Adrenal gland (tissue), 12 donors: ENCODE results near the gene ALG12. TPM values are rescaled to one million over a fixed set of nuclear protein-coding genes. Genes with fewer than 3 reads are reported as not detected.

Source experiments
- DNase-seq, 7 donors: peaks; one replicate each; pipeline ENCODE4 v3.0.0-alpha.2; 2019 to 2020
- H3K27ac ChIP-seq, 5 donors: fragments of 200-600 bp; sonication (generic) in 4 of 5; 1 replicate in 3 of 5; 2 replicates in 2 of 5; pipeline versions ENCODE4 v1.5.1 to v1.8.0; 2016 to 2020; ENCODE audit warnings: mild to moderate bottlenecking in 1 of 5
- H3K27me3 ChIP-seq: fragments of 200-600 bp; 2 replicates; pipeline ENCODE4 v1.8.0; 2021
- H3K36me3 ChIP-seq, 2 donors: fragments of 200-600 bp; replicated peaks in 1 of 2; 1 replicate in 1 of 2; 2 replicates in 1 of 2; pipeline versions ENCODE4 v1.5.1 to v1.8.0; 2018 to 2022
- H3K4me1 ChIP-seq, 2 donors: fragments of 200-600 bp; replicated peaks in 1 of 2; 1 replicate in 1 of 2; 2 replicates in 1 of 2; pipeline versions ENCODE4 v1.5.1 to v1.8.0; 2018 to 2021
- H3K4me3 ChIP-seq, 4 donors: fragments of 200-600 bp; sonication (generic) in 3 of 4; one replicate each; pipeline ENCODE4 v1.5.1; 2016 to 2018
- H3K9me3 ChIP-seq, 3 donors: fragments of 200-600 bp; sonication (generic) in 1 of 3; replicated peaks in 1 of 3; 1 replicate in 2 of 3; 2 replicates in 1 of 3; pipeline versions ENCODE4 v1.5.1 to v1.8.0; 2016 to 2021
- CTCF ChIP-seq, 6 experiments: fragments of 450-650 bp in 4 of 6; fragments of 200-600 bp in 2 of 6; sonication (generic) in 1 of 6; IDR thresholded peaks; 1 replicate in 5 of 6; 2 replicates in 1 of 6; pipeline versions ENCODE4 v1.5.1 to v1.8.0; 2016 to 2021; ENCODE audit warnings: antibody characterized with exemption in 6 of 6, mild to moderate bottlenecking in 2 of 6, moderate library complexity in 1 of 6
- POLR2A ChIP-seq, 2 donors: fragments of 450-650 bp; IDR thresholded peaks; one replicate each; pipeline ENCODE4 v1.6.1; 2017; ENCODE audit warnings: antibody characterized with exemption in 2 of 2, mild to moderate bottlenecking in 2 of 2, moderate library complexity in 1 of 2
- WGBS, 4 donors: extraction: QIAGEN DNeasy Blood & Tissue Kit in 2 of 4; methylation state at CpG; one replicate each; pipeline versions ENCODE4 v1.1.5 to v1.1.7; 2013 to 2017; 5-methylcytosine and 5-hydroxymethylcytosine counted together
- intact Hi-C, 2 donors: fragments of 100-400 bp; cut with DNase I; formaldehyde crosslinking; loops; one replicate each; pipeline versions ENCODE4 v1.14.1 to v1.15.0; 2022 to 2023
- polyA plus RNA-seq, 3 donors: library from polyadenylated mRNA; stranded (reverse); fragments of 200-250 nt in 2 of 3; fragments of 350-450 nt in 1 of 3; fragmentation: Illumina TruSeq in 1 of 3; extraction: RNeasy Lipid Tissue Mini Kit (QIAGEN cat#74804) in 1 of 3; gene quantifications; one replicate each; pipeline ENCODE4 v1.2.3, GENCODE V29; 2013 to 2014
- total RNA-seq, 9 donors: library from RNA; depleted of rRNA in 4 of 9; stranded (reverse); fragments of >200 nt in 4 of 9; fragments of 120-200 nt in 1 of 9; fragmentation: NEBNext Ultra II Directional in 1 of 9; extraction: Animal tissue kit (Norgen Biotek cat#: 25700) in 1 of 9; gene quantifications; one replicate each; pipeline versions ENCODE4 v1.1.0 to v1.2.4, GENCODE V29; 2013 to 2023
- donor health status: healthy with polysubstance abuse.
- donor health status: Bipolar disorder and iron deficiency.
- donor health status: DM: yes; HTN: yes; CAD: no.
- donor health status: DM: no; HTN: no; CAD: no.
- donor health status: DM: no; HTN: no; CAD: no.
- donor health status: DM: yes; HTN: yes; CAD: no.

Gene ALG12
- total and polyA plus RNA-seq, 12 donors: 6.4 to 33.6 (median 18.9) TPM

DNA sequence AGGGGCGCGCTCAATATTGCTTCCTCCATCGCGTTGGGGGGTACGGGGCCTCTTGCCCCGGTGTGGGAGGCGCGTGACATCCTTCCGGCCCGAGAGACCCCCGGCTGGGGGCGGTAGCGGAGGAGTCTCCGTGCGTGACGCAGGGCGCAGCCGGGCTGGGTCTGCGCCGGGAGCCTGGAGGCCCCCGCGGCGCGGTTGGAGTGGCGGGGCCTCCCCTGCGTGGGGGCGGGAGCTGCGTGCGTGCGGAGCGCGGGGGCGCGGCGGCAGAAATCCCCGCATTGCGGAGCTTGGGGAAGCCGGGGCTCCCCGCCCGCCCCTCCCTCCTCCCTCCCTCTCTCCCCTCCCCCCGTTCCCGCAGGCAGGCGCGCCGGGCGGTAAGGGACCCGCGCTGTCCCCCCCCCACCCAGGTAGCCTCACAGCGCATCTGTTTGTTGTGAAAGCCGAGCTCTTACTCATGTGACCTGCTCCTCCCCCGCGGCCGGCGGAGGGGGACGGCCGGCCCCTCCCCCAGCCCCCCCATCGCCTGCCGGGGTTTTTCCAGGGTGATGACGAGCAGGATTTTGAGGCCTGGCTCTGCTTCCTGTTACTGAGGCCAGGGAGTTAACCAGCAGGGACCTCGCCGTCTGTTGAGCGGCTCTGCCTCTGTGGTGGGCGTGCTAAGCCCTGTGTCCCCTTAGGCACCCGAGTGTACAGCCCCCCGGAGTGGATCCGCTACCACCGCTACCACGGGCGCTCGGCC is 43.9 kb upstream of the ALG12 start:
- Histone ChIP-seq H3K4me1 (peaks cover 43 to 56% of the 10 kb centered on the region in 2 donors), H3K4me3 (peak overlapping the region; percentile 48 to 99 (median 76)), H3K36me3 (peaks cover 0 to 18% of the 10 kb centered on the region in 2 donors), H3K27ac (peak overlapping the region; percentile 73 to 100 (median 94)), H3K9me3 (no peaks in the 10 kb centered on the region), H3K27me3 (no peaks in the 10 kb centered on the region)
- 0 to 3% (median 2%) methylated on average over 6 to 69 of the region's 70 CpGs; no CpG with 5 or more reads in 1 of the 4 donors for WGBS, 4 donors
- peak; percentile 60 to 85 for TF ChIP-seq POLR2A (IDR thresholded peaks at IDR 0.05)
- TF ChIP-seq CTCF (IDR thresholded peaks at IDR 0.05): no peak
- DNase-seq: peak; percentile 94 to 98 (median 95)
- intact Hi-C loops: no loop called here

DNA sequence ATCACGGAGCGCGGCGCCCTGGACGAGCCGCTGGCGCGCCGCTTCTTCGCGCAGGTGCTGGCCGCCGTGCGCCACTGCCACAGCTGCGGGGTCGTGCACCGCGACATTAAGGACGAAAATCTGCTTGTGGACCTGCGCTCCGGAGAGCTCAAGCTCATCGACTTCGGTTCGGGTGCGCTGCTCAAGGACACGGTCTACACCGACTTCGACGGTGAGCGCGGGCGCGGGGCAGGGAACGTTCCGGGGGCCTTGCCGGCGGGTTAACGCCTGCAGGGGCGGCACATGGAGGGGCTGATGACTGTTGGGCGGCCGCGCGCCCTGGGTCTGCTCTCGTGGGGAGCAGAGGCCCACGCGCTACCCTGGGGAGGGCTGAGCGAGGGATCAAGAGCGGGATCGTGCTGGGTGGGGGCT is 43.4 kb upstream of the ALG12 start:
- Histone ChIP-seq H3K4me1 (peaks cover 38 to 50% of the 10 kb centered on the region in 2 donors), H3K4me3 (peak overlapping the region; percentile 48 to 99 (median 76)), H3K36me3 (peaks cover 0 to 18% of the 10 kb centered on the region in 2 donors), H3K27ac (peak overlapping the region; percentile 60 to 100 (median 94)), H3K27me3 (no peaks in the 10 kb centered on the region), H3K9me3 (no peaks in the 10 kb centered on the region)
- peak in 1 of 7 donors; percentile 56 for DNase-seq
- intact Hi-C loops: no loop called here
- TF ChIP-seq POLR2A (IDR thresholded peaks at IDR 0.05): peak in 1 of 2 donors; percentile 5
- no peak for TF ChIP-seq CTCF (IDR thresholded peaks at IDR 0.05)
- 0 to 3% (median 2%) methylated on average over 2 to 49 of the region's 49 CpGs; no CpG with 5 or more reads in 1 of the 4 donors for WGBS, 4 donors

GRCh38 chr22:49961005-49961600 is 42.9 kb upstream of the ALG12 start:
- intact Hi-C loops: no loop called here
- peak; percentile 46 to 70 (median 61) for DNase-seq
- H3K4me3 ChIP-seq: peak overlapping the region; percentile 48 to 99 (median 76)
- H3K4me1 ChIP-seq: peaks cover 33 to 45% of the 10 kb centered on the region in 2 donors
- 0 to 1% (median 1%) methylated on average over 2 to 84 of the region's 84 CpGs; no CpG with 5 or more reads in 1 of the 4 donors for WGBS, 4 donors
- no peaks in the 10 kb centered on the region for H3K9me3 ChIP-seq
- no peaks in the 10 kb centered on the region for H3K27me3 ChIP-seq
- peak overlapping the region; percentile 60 to 100 (median 94) for H3K27ac ChIP-seq
- TF ChIP-seq CTCF (IDR thresholded peaks at IDR 0.05) (no peak), POLR2A (IDR thresholded peaks at IDR 0.05) (no peak)
- peaks cover 0 to 18% of the 10 kb centered on the region in 2 donors for H3K36me3 ChIP-seq
